HEK293 (cell line): ENCODE data around the gene PIGH.

ENCODE experiments used
- CTCF ChIP-seq: fragments of 450-650 bp; formaldehyde crosslinking; IDR thresholded peaks from 2 replicates; pipeline ENCODE4 v1.5.1; 2016; ENCODE audit warnings: missing biosample characterization, missing genetic modification characterization
- OSR2 ChIP-seq: fragments of 450-650 bp; formaldehyde crosslinking; IDR thresholded peaks from 2 replicates; pipeline ENCODE4 v1.5.1; 2016; ENCODE audit warnings: missing biosample characterization, missing genetic modification characterization
- PRDM4 ChIP-seq: fragments of 450-650 bp; formaldehyde crosslinking; IDR thresholded peaks from 2 replicates; pipeline ENCODE4 v1.5.1; 2017; ENCODE audit warnings: missing biosample characterization, missing genetic modification characterization
- TCF7L2 ChIP-seq: IDR thresholded peaks from 2 replicates; pipeline ENCODE4 v1.6.1; 2011; ENCODE audit warnings: low read depth, mild to moderate bottlenecking, inconsistent platforms, low read length, moderate library complexity, borderline replicate concordance
- ZNF324 ChIP-seq: fragments of 450-650 bp; formaldehyde crosslinking; IDR thresholded peaks from 2 replicates; pipeline ENCODE4 v1.5.1; 2016; ENCODE audit warnings: missing biosample characterization, missing genetic modification characterization

- TF ChIP-seq TCF7L2 (no peak), CTCF (tag by site-specific recombination) (no peak), PRDM4 (tag by site-specific recombination) (no peak), ZNF324 (tag by site-specific recombination) (no peak), OSR2 (tag by site-specific recombination) (no peak)
Observed at GRCh38 chr14:67641480-67641879, 41.4 kb upstream of the PIGH start.
